Measurements from ENCODE around the gene CALHM5.

GRCh38 chr6:116571683-116572000 lies 60.2 kb downstream of the CALHM5 start:
- TF ChIP-seq EZH2phosphoT487 (IDR thresholded peaks at IDR 0.05; ENCODE audit: borderline replicate concordance, low read length), result no peak
- TF ChIP-seq CTCF (conservative IDR thresholded peaks at IDR 0.05; ENCODE audit: low read depth, low read length), result no peak

Data from PC-3 (cell line).